ENCODE results near the gene RDH8.

The RDH8 gene

GRCh38 chr19:10013316-10013715, at the start of gene RDH8:
Gene RDH8 (plus strand): TSS chr19:10013483. CDS start chr19:10013498, 15 bp downstream.
- TF ChIP-seq FOXP2 (optimal IDR thresholded peaks at IDR 0.05; ENCODE audit: control extremely low read depth, extremely low read length, insufficient read depth) (no peak), POLR2AphosphoS5 (IDR thresholded peaks at IDR 0.05; ENCODE audit: borderline replicate concordance, low read depth, low read length) (no peak), EZH2 (IDR thresholded peaks at IDR 0.05) (no peak)
- DNase-seq (ENCODE audit: low read depth, low spot score) = no peak
- H3K27ac ChIP-seq = no peak within 1 kb of the TSS
- H3K4me3 ChIP-seq = no peak within 1 kb of the TSS
- H3K36me3 ChIP-seq (ENCODE audit: insufficient read depth, low read length) = no peaks in the 10 kb centered on the region
- no peak within 1 kb of the TSS for H3K9ac ChIP-seq (ENCODE audit: insufficient read length)
- no peaks in the 10 kb centered on the region for H3K9me3 ChIP-seq (ENCODE audit: low read depth, low read length)

- TF ChIP-seq FOXP2 (optimal IDR thresholded peaks at IDR 0.05; ENCODE audit: control extremely low read depth, extremely low read length, insufficient read depth) (no peak), EZH2 (IDR thresholded peaks at IDR 0.05) (no peak), POLR2AphosphoS5 (IDR thresholded peaks at IDR 0.05; ENCODE audit: borderline replicate concordance, low read depth, low read length) (no peak)
- Histone ChIP-seq H3K9ac (ENCODE audit: insufficient read length) (no peak overlapping the region), H3K9me3 (ENCODE audit: low read depth, low read length) (no peaks in the 10 kb centered on the region), H3K27ac (no peak overlapping the region), H3K36me3 (ENCODE audit: insufficient read depth, low read length) (no peaks in the 10 kb centered on the region), H3K4me3 (no peak overlapping the region)
- no peak for DNase-seq (ENCODE audit: low read depth, low spot score)
Measured at GRCh38 chr19:9966024-9966423, 47.3 kb upstream of the RDH8 start.

GRCh38 chr19:9966448-9966847, 46.8 kb upstream of the RDH8 start:
- Histone ChIP-seq H3K4me3 (no peak overlapping the region), H3K27ac (no peak overlapping the region)

GRCh38 chr19:9967326-9967725, 46.0 kb upstream of the RDH8 start:
- H3K9ac ChIP-seq (ENCODE audit: insufficient read length) = no peak overlapping the region
- DNase-seq (ENCODE audit: low read depth, low spot score) = no peak
- no peak overlapping the region for H3K4me3 ChIP-seq
- no peak for TF ChIP-seq POLR2AphosphoS5 (IDR thresholded peaks at IDR 0.05; ENCODE audit: borderline replicate concordance, low read depth, low read length)
- TF ChIP-seq FOXP2 (optimal IDR thresholded peaks at IDR 0.05; ENCODE audit: control extremely low read depth, extremely low read length, insufficient read depth) = no peak
- TF ChIP-seq EZH2 (IDR thresholded peaks at IDR 0.05) = no peak
- no peak overlapping the region for H3K27ac ChIP-seq
- no peaks in the 10 kb centered on the region for H3K36me3 ChIP-seq (ENCODE audit: insufficient read depth, low read length)
- H3K9me3 ChIP-seq (ENCODE audit: low read depth, low read length) = no peaks in the 10 kb centered on the region

More at GRCh38 chr19:9966448-9966847, 46.8 kb upstream of the RDH8 start:
- DNase-seq (ENCODE audit: low read depth, low spot score) = no peak
- H3K9me3 ChIP-seq (ENCODE audit: low read depth, low read length) = no peaks in the 10 kb centered on the region
- H3K36me3 ChIP-seq (ENCODE audit: insufficient read depth, low read length) = no peaks in the 10 kb centered on the region
- no peak for TF ChIP-seq FOXP2 (optimal IDR thresholded peaks at IDR 0.05; ENCODE audit: control extremely low read depth, extremely low read length, insufficient read depth)
- no peak for TF ChIP-seq EZH2 (IDR thresholded peaks at IDR 0.05)
- no peak for TF ChIP-seq POLR2AphosphoS5 (IDR thresholded peaks at IDR 0.05; ENCODE audit: borderline replicate concordance, low read depth, low read length)
- H3K9ac ChIP-seq (ENCODE audit: insufficient read length) = no peak overlapping the region

DNA sequence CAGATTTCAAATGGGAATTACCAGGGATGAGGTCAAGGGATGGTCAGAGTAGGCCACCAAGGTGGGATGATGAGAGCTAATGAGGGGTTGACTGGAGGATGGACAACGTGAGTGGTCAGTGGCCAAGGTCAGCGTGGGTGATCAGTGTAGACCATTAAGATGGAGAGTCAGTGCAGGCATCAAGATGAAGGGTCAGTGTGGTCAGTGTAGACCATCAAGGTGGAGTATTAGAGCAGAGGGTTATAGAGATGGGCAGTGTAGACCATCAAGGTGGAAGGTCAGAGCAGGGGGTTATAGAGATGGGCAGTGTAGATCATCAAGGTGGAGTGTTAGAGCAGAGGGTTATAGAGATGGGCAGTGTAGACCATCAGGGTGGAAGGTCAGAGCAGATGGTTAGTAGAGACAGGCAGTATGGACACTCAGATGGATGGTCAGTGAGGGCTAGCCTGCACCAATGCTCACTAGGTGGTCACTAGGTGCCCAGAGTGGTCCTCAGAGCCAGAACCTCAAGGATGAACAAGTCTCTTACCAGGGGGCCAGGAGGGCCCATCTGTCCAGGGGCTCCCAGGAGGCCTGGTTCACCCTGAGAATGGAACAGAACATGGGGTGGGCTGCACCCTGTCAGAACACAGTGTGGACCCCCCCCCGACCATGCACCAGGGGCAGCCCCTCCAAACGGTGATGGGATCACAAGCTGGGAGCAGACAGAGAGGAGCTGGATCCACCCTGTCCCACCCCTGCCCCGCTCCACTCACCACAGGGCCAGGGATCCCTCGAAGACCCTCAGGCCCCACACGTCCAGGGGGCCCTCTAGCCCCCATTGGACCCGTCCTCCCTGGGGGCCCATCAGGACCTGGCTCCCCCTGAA, 44.2 kb upstream of the RDH8 start:
- Histone ChIP-seq H3K9me3 (ENCODE audit: low read depth, low read length) (no peaks in the 10 kb centered on the region), H3K4me3 (no peak overlapping the region), H3K36me3 (ENCODE audit: insufficient read depth, low read length) (no peaks in the 10 kb centered on the region), H3K27ac (no peak overlapping the region), H3K9ac (ENCODE audit: insufficient read length) (no peak overlapping the region)
- TF ChIP-seq FOXP2 (optimal IDR thresholded peaks at IDR 0.05; ENCODE audit: control extremely low read depth, extremely low read length, insufficient read depth) (no peak), POLR2AphosphoS5 (IDR thresholded peaks at IDR 0.05; ENCODE audit: borderline replicate concordance, low read depth, low read length) (no peak), EZH2 (IDR thresholded peaks at IDR 0.05) (no peak)
- DNase-seq (ENCODE audit: low read depth, low spot score) = no peak

DNA sequence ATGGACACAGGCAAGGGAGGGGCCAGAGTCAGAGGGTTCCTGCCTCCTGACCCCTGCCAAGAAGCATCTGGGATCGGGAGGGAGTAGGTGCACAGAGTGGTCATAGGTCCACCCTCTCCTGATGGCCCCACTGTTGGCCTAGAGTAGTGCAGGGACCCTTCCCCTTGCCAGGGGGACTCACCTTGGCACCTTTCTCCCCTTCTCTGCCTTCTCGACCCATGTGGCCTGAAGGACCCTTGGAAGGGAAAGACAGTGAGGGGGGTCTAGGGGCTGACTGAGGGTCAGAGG, 43.7 kb upstream of the RDH8 start:
- Histone ChIP-seq H3K9ac (ENCODE audit: insufficient read length) (no peak overlapping the region), H3K9me3 (ENCODE audit: low read depth, low read length) (no peaks in the 10 kb centered on the region), H3K4me3 (no peak overlapping the region), H3K36me3 (ENCODE audit: insufficient read depth, low read length) (no peaks in the 10 kb centered on the region), H3K27ac (no peak overlapping the region)
- no peak for DNase-seq (ENCODE audit: low read depth, low spot score)
- TF ChIP-seq FOXP2 (optimal IDR thresholded peaks at IDR 0.05; ENCODE audit: control extremely low read depth, extremely low read length, insufficient read depth) = no peak
- no peak for TF ChIP-seq POLR2AphosphoS5 (IDR thresholded peaks at IDR 0.05; ENCODE audit: borderline replicate concordance, low read depth, low read length)
- no peak for TF ChIP-seq EZH2 (IDR thresholded peaks at IDR 0.05)

GRCh38 chr19:9970481-9970880, 42.8 kb upstream of the RDH8 start:
- H3K4me3 ChIP-seq = no peak overlapping the region
- H3K36me3 ChIP-seq (ENCODE audit: insufficient read depth, low read length) = no peaks in the 10 kb centered on the region
- H3K27ac ChIP-seq = no peak overlapping the region
- DNase-seq (ENCODE audit: low read depth, low spot score) = no peak
- H3K9me3 ChIP-seq (ENCODE audit: low read depth, low read length) = no peaks in the 10 kb centered on the region
- TF ChIP-seq FOXP2 (optimal IDR thresholded peaks at IDR 0.05; ENCODE audit: control extremely low read depth, extremely low read length, insufficient read depth) (no peak), EZH2 (IDR thresholded peaks at IDR 0.05) (no peak)
- no peak overlapping the region for H3K9ac ChIP-seq (ENCODE audit: insufficient read length)

GRCh38 chr19:9971166-9971897, 42.0 kb upstream of the RDH8 start:
- no peak for DNase-seq (ENCODE audit: low read depth, low spot score)
- H3K36me3 ChIP-seq (ENCODE audit: insufficient read depth, low read length) = no peaks in the 10 kb centered on the region
- TF ChIP-seq FOXP2 (optimal IDR thresholded peaks at IDR 0.05; ENCODE audit: control extremely low read depth, extremely low read length, insufficient read depth) (no peak), POLR2AphosphoS5 (IDR thresholded peaks at IDR 0.05; ENCODE audit: borderline replicate concordance, low read depth, low read length) (no peak), EZH2 (IDR thresholded peaks at IDR 0.05) (no peak)

More at GRCh38 chr19:9971166-9971897, 42.0 kb upstream of the RDH8 start:
- H3K4me3 ChIP-seq = no peak overlapping the region
- H3K9me3 ChIP-seq (ENCODE audit: low read depth, low read length) = no peaks in the 10 kb centered on the region
- no peak overlapping the region for H3K9ac ChIP-seq (ENCODE audit: insufficient read length)
- no peak overlapping the region for H3K27ac ChIP-seq

Measured in SK-N-MC (cell line).